GM21526 (cell line): ENCODE results near the gene ALG10B.
"Not testable (repeated sequence)": the region's sequence is repeated elsewhere in the genome, so short reads cannot be mapped to it uniquely, and the experiment has no call there.

Source experiments
- ATAC-seq: cut with Tn5 transposase; IDR thresholded peaks from one replicate; pipeline ENCODE4 v1.9.1; 2021; ENCODE audit warnings: moderate library complexity; ENCODE audit not compliant: unreplicated experiment, low FRiP score

The ALG10B gene, protein sequence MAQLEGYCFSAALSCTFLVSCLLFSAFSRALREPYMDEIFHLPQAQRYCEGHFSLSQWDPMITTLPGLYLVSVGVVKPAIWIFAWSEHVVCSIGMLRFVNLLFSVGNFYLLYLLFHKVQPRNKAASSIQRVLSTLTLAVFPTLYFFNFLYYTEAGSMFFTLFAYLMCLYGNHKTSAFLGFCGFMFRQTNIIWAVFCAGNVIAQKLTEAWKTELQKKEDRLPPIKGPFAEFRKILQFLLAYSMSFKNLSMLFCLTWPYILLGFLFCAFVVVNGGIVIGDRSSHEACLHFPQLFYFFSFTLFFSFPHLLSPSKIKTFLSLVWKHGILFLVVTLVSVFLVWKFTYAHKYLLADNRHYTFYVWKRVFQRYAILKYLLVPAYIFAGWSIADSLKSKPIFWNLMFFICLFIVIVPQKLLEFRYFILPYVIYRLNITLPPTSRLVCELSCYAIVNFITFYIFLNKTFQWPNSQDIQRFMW

DNA sequence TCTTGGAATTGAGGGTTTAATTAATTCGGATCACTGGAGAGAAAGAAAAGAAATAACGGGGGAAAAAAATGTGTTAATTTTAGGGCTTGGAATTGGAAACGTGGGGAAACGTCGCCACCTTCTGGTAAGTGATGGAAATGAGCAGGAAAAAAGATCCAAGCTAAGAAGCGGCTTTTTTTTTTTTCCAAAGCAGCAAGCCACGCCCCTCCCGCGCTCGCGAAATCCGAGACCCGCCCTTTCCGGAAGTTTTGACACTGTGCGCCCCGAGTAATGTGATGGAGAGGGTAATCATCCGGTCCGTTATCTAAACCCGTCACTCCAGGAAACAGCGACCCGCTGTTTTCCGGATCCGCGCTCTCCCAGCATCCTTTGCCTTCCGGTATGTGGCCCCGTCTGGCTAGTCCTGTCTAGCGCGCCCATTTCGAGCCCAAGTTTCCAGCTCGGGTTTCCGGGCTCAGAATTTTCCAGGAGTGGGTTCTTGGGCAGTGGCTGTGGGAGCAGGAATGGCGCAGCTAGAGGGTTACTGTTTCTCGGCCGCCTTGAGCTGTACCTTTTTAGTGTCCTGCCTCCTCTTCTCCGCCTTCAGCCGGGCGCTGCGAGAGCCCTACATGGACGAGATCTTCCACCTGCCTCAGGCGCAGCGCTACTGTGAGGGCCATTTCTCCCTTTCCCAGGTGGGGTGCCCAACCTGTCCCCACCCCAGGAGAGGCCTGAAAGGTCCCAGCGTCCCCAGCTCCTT lies at the start of gene ALG10B:
ALG10B (plus strand) TSS at position 384 of the 739 bp plus-strand sequence; CDS start at position 504, 120 bp downstream.
- ATAC-seq: peak; percentile 100

DNA sequence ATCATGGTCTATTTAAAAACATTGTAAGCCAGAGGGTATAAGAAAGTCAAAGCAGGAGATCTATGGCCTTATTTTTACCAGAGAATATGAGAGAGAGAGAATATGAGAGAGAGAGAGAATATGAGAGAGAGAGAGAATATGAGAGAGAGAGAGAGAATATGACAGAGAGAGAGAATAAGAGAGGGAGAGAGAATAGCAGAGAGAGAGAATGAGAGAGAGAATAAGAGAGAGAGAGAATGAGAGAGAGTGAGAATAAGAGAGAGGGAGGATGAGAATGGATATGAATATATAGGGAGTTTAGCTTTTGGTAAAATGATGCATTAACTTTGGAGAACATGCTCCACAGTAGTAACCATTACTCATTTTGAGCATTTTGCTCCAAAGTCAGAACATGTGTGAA lies 48.0 kb upstream of the ALG10B start:
- ATAC-seq: no peak

DNA sequence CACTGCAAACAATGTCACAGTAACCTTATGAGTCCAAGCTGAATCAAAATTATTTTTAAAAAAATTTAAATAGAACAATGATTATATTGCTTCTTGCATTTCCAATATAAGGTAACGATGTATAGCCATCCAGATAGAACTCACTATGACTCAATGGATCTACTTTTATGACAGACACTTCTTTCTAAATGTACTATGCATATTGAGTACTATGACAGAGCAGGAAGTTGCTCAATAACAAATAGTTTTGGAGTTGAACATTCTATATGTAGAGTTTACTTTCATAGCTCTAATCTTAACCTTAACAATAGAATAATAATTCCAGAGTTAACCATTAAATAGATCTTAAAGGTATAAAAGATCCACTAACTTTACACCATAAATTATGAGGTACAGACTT lies 46.7 kb upstream of the ALG10B start:
- no peak for ATAC-seq

DNA sequence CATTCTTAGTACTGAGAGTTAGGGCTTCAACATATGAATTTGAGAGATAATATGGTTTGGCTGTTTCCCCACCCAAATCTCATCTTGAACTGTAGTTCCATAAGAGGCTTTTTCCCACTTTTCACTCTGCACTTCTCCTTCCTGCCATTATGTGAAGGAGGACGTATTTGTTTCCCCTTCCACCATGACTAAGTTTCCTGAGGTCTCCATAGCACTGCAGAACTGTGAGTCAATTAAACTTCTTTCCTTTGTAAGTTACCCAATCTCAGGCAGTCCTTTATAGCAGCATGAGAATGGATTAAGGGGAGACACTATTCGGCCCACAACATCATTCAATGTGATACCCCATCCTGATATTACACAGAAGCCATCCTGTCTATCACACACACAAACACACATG lies 36.8 kb upstream of the ALG10B start:
- no peak for ATAC-seq

DNA sequence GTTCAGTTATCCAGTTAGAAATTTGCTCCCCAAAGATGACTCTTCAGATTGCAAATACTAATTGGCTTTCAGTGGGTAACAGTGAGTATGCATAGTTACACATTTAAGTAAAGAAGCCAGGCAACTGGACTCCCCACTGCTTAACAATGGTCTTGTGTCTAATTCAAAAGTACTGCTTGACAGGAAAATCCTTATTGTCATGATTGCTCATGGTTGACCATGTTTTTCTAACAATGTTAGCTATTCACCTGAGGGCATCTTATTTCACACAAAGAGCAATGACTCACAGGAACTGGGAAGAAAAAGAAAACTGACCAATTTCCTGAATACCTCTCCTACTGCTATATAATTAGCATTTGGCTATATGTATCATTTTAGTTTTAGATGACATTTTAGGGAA lies 33.7 kb upstream of the ALG10B start:
- ATAC-seq: no peak

DNA sequence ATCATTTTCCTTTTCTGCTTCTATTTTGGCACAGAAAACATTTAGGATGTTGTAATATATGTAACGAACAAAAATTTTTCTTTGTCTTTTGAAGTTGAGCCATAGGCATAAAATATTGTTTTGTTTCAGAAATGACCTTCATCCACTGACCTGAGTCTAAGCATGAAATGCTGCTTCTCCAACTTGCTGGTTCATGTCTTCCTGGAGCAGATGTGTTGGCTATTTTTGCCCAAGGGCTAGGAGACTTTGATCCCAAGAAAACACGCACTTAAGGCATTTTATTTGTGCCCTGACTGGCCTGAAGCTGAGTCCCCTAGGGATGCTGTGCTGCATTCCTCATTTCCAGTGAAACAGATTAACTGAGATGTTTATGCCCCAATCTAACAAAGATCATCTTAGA lies 27.2 kb upstream of the ALG10B start:
- ATAC-seq: no peak

DNA sequence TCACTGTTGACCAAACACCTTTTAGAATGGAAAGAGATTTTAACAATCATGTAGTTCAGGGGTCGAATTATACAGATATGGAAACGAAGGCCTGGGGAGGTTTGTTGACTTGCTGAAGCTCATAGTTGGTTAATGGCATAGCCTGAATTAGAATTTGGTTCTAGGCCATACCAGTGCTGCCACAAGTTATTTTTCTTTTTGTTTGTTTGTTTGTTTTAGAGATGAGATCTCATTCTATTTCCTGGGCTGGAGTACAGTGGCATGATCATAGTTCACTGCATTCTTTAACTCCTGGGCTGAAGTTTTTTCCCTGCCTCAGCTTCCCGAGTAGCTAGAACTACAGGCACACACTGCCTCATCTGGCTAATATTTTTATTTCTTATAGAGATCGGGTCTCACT lies 25.4 kb upstream of the ALG10B start:
- no peak for ATAC-seq

DNA sequence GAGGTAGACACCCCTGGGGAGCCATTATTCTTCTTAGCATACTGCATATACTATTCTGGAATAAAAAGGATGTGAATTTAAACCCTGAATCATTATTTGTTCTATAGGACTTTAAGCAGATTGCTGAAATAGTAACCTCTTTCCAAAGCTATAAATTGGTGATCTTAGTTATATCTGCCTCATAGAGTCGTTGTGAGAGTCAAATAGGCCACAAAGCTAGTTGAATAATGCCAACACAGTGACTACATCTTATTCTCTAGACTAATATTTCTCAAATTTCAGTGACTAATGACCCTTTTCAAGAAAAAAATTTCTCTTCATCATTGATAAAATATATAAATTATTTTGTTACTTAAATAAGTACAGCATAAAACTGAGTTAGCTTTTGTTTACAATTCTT lies 13.6 kb upstream of the ALG10B start:
- ATAC-seq: not testable (repeated sequence)

DNA sequence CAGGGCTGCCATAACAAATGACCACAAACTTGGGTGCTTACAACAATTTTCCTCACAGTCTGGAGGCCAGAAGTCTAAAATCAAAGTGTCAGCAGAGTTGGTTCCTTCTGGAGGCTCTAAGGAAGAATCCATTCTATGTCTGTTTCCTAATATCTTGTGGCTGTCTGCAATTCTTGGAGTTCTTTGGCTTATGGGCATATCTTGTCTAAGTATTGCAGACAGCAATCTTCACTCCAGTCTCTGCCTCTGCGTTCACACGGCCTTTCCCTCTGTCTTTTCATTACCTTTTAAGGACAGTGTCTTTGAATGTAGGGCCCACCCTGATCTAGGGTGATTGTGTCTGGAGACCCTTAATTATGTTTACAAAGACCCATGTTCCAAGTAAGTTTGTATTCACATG lies 5.4 kb downstream of the ALG10B start:
- not testable (repeated sequence) for ATAC-seq

DNA sequence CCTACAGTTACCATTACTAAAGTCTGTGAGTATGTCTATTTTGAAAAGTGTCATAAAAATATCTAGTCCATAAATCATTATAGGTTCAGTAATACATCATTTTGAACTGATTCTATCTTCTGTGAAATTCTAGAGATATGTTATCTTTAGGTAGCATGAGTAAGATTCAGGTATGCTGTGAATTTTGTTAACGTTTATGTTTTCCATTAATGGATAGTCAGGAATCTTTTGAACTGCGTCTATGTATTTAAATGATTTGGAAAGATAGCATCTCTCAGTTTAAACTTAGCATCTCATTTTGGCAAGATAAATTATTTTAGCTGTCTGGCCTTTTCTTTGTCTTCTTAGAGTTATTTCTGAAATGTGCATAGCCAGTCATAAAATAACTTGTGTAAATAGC lies 8.3 kb downstream of the ALG10B start:
- no peak for ATAC-seq

DNA sequence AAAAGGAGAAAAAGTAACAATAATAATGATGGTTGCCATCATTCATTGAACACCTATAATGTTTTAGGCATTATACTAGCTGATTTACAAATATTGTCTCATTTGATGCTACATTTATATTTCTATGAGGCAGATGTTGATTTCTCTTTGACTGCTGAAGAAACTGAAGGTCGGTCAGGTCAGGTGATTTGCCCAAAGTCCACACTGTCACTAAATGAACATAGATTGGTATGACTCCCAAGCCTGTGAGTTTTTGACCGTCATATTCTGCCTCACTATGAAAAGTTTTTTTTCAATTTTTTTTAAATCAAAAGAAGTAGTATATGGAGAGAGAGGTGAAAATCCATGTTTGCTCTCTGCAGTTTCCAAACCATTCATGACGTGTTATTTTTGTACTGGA lies 10.8 kb downstream of the ALG10B start:
- no peak for ATAC-seq

DNA sequence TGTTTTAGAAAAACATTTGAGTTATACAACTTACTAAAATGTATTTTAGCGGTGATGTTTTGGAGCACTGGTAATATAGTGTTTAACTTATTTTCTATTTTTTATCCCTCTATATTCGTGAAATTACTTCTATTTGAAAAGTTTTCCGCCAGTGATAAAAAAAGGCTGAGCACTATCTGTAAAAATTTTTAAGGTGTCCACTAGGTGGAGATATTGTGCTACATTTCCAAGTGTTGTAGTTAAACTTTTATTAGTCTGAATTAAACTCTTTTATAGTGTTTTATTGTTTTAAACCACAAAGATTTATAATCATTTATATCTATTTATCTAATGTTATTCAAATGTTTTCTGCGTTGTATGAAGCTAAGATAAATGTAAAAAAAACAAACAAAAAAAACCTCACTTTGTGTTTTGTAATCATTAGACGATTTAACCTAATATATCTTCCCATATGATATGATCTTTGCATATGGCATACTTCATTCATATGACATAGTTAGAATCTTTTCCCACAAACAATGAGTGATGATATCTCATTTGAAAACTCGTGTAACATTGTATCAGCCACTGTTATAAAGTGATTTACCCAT lies 11.8 kb downstream of the ALG10B start:
- no peak for ATAC-seq

DNA sequence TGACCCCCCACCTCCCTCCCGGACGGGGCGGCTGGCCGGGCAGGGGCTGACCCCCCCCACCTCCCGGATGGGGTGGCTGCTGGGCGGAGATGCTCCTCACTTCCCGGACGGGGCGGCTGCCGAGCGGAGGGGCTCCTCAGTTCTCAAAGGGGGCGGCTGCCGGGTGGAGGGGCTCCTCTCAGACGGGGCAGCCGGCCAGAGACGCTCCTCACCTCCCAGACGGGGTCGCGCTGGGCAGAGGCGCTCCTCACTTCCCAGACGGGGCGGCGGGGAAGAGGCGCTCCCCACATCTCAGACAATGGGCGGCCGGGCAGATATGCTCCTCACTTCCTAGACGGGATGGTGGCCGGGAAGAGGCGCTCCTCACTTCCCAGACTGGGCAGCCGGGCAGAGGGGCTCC lies 13.8 kb downstream of the ALG10B start:
- ATAC-seq: not testable (repeated sequence)

DNA sequence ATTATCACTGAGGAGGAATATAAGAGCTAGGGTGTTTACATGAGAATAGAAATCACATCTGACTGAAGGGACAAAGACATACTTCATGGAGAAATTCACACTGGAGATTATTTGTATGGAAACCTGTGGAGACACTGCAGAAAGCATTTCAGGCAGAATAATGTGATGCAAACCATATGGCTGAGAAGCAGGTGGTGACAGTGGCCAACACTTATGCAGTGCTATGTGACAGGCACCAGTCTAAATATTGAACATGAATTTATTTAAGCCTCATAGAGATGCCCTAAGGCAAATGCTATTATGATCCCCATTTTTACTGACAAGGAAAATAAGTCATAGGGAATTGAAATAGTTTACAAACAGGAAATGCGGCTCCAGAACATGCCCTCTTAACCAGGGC lies 16.2 kb downstream of the ALG10B start:
- ATAC-seq: no peak

DNA sequence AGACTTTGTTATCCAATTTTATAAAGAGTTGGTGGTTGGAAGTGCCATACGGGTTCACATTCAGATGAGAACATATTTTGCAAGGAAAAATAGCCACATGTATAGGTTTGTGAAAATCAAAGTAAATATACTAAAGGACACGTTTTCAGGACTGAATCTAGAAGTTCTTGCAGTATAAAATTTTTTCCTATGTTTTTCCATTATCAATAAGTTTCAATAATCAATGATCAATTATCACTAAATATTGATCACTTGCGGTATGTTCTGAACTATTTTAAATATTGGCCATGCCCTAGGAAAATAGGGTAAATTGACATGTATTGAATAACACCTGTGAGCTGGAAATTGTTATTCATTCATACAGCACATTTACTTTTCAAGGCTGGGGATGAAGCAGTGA lies 25.9 kb downstream of the ALG10B start:
- ATAC-seq: no peak

DNA sequence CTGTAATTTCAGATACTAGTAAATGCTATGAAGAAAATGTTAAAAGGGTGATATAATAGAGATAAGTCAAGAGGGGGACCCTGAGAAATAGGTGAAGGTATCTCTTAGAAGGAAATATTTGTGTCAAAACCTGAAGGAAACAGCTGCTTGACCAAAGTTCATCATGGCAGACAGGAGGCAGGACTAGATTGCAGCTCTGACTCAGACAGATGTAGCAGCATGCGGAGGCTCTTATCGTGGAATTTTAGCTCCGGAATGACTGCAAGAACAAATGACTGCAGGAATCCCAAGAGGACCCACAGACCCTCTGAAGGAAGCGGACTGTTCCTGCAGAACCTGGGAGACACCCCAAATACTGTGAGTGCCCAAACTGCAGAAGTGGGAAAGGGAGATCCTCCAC lies 26.7 kb downstream of the ALG10B start:
- not testable (repeated sequence) for ATAC-seq

DNA sequence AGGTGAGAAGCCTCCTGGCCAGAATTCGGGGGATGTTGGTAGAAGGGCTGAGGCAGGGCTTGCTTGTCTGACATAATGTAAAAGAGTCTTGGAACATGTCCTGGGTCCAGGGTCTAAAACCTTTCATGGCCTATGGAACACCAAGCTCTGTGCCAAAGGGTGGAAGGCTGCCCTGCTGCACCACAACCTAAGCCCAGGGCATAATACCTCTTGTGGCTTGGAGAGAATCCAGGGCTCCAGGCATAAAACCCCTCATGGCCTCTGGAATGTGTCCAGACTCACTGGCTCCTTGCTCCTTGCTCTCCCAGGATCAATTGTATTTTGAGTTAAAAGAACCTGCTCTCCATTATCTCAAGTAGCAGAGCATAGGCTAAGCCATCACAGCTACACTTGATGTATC lies 27.3 kb downstream of the ALG10B start:
- not testable (repeated sequence) for ATAC-seq

DNA sequence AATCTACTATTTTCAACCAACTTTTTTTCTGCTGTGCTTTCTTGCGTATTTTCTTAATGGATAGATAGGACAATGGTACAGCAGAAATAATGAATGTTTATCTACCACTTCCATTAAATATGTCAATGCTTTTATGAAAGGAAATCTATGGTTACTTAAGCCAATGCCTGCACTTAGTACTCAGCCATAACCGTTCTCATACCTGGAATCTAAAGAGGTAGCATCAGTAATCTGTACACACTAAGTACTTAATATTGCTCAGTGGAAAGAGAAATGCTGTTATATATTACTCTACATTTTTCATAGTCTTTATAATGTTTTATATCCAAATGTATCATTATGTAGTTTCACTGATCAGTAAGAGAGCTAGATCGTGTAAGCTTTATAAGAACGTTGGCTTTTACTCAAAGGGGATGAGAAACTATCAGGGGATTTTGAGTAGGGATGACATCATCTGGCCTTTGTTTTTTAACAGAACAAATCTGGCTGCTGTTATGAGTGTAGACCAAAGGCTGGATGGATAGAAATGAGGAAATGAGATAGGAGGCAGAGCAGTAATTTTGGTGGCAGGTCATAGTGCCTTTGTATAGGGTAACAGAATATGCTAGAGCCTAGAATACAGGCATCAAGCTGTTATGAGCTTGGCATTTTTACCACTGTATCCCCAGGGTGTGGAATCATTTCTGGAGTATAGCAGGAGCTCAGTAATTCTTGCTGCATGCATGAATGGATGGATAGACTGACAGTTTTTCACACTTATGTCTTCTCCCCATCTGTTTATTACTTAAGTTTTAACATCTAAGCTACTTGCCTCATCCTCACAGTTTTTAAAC lies 34.0 kb downstream of the ALG10B start:
- ATAC-seq: peak; percentile 100

DNA sequence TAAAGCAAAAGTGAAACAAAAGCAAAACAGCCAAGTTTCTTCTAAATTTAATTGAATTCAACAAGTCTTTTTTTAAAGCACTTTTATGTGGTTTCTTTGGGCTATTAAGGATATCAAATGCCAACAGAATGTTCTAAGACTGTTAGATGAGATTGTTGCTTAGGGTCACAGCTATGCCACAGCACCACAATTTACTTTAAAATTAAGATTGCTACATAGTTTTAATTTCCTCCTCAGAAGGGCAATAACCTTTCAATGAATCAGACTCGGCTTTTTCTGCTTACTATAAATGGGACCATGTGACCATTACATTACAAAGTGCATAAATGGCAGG lies 34.6 kb downstream of the ALG10B start:
- ATAC-seq: peak; percentile 3

DNA sequence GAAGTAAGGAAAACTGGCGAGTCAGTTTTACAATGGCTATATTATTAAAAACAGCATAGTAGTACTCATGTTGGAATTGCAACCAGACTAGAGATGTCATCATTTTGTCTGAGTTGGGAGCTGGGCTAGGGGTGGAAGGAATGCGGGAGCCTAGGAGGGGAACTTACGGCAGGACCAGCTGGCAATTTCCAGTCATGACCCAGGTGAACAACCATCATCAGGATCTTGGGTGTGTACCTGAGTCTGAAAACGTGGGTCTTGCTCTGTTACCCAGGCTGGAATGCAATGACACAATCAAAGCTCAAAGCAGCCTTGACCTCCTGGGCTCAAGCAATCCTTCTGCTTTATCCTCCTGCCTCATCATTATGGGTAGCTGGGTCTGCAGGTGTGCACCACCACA lies 50.9 kb downstream of the ALG10B start:
- ATAC-seq: no peak

DNA sequence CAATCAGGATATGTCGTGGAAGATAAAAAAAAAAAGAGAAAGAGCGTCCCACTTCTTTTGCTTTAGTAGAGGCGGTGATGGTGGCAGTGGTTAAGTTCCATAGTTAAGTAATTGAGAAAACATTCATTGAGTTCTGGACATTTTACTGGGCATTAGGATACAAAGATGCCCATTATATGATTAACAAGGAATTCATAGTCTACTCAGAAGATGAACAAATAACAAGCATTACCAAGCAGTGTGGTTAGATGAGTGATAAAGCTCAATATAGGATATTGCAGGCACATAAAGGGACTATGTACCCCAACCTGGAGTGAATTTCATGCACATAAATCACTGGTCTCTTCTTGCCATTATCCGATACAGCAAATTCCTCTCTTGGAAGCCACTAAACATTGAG lies 53.7 kb downstream of the ALG10B start:
- ATAC-seq: no peak
